GM18870 (cell line): ENCODE results near the gene PCDHGA10.
"Not testable (repeated sequence)": the region's sequence is repeated elsewhere in the genome, so short reads cannot be mapped to it uniquely, and the experiment has no call there.

Source experiments
- ATAC-seq: cut with Tn5 transposase; IDR thresholded peaks from one replicate; pipeline ENCODE4 v1.9.1; 2021; ENCODE audit warnings: moderate library complexity; ENCODE audit not compliant: unreplicated experiment

Gene PCDHGA10

GRCh38 chr5:141392429-141393198, 20.2 kb upstream of the PCDHGA10 start, which contains the start of gene PCDHGA8:
Gene PCDHGA8, plus strand, starts transcription at chr5:141392633. Its CDS starts 181 bp downstream, at chr5:141392814.
- ATAC-seq: no peak

GRCh38 chr5:141393267-141393666, 19.5 kb upstream of the PCDHGA10 start:
- ATAC-seq: no peak

GRCh38 chr5:141394401-141395187, 18.2 kb upstream of the PCDHGA10 start:
- ATAC-seq: not testable (repeated sequence)

- not testable (repeated sequence) for ATAC-seq
Observed at GRCh38 chr5:141397756-141398551, 14.8 kb upstream of the PCDHGA10 start, which contains the start of gene PCDHGB5. Gene PCDHGB5, plus strand, starts transcription at chr5:141397947. Its CDS starts 181 bp downstream, at chr5:141398128.

GRCh38 chr5:141398608-141399007, 14.2 kb upstream of the PCDHGA10 start:
- ATAC-seq: no peak

- no peak for ATAC-seq
Observed at GRCh38 chr5:141399555-141400258, 13.1 kb upstream of the PCDHGA10 start.

GRCh38 chr5:141402553-141403243, 10.1 kb upstream of the PCDHGA10 start, which contains the start of gene PCDHGA9:
Gene PCDHGA9, plus strand, starts transcription at chr5:141402778. Its CDS starts 175 bp downstream, at chr5:141402953.
- ATAC-seq: no peak

- ATAC-seq: no peak
Observed at GRCh38 chr5:141403387-141403786, 9.4 kb upstream of the PCDHGA10 start.

- ATAC-seq: not testable (repeated sequence)
Observed at GRCh38 chr5:141407790-141408505, 4.8 kb upstream of the PCDHGA10 start, which contains the start of gene PCDHGB6. Gene PCDHGB6, plus strand, starts transcription at chr5:141408021. Its CDS starts 182 bp downstream, at chr5:141408203.

GRCh38 chr5:141409598-141410306, 3.0 kb upstream of the PCDHGA10 start:
- ATAC-seq: no peak

GRCh38 chr5:141411575-141411974, 1.2 kb upstream of the PCDHGA10 start:
- no peak for ATAC-seq

- no peak for ATAC-seq
Observed at GRCh38 chr5:141413540-141414069, 818 bp downstream of the PCDHGA10 start.

GRCh38 chr5:141414548-141415274, 1.9 kb downstream of the PCDHGA10 start:
- ATAC-seq: not testable (repeated sequence)

GRCh38 chr5:141415275-141415618, 2.5 kb downstream of the PCDHGA10 start:
- not testable (repeated sequence) for ATAC-seq

GRCh38 chr5:141417494-141418172, 4.8 kb downstream of the PCDHGA10 start, which contains the start of gene PCDHGB7:
Gene PCDHGB7, plus strand, starts transcription at chr5:141417677. Its CDS starts 183 bp downstream, at chr5:141417860.
- ATAC-seq: peak; percentile 68

GRCh38 chr5:141419074-141419880, 6.5 kb downstream of the PCDHGA10 start:
- ATAC-seq: no peak
